GM19468 (cell line): ENCODE measurements around the gene CEP55.
A peak's percentile ranks its signal among the peaks of the same experiment; 100 is the strongest.

Experiments
- ATAC-seq: cut with Tn5 transposase; IDR thresholded peaks from one replicate; pipeline ENCODE4 v1.9.1; 2021; ENCODE audit warnings: mild to moderate bottlenecking, moderate library complexity, moderate number of reproducible peaks; ENCODE audit not compliant: unreplicated experiment; ENCODE audit errors: extremely low read depth

CEP55 gene

GRCh38 chr10:93468461-93469213 lies 27.8 kb upstream of the CEP55 start:
- ATAC-seq, result no peak

- ATAC-seq, result no peak
Observed at GRCh38 chr10:93469454-93469853, 27.0 kb upstream of the CEP55 start.

GRCh38 chr10:93471110-93471651 lies 25.2 kb upstream of the CEP55 start:
- no peak for ATAC-seq

- no peak for ATAC-seq
Observed at GRCh38 chr10:93473161-93473560, 23.3 kb upstream of the CEP55 start.

- ATAC-seq, result no peak
Observed at GRCh38 chr10:93473804-93474472, 22.5 kb upstream of the CEP55 start.

- no peak for ATAC-seq
Observed at GRCh38 chr10:93475227-93475626, 21.2 kb upstream of the CEP55 start.

GRCh38 chr10:93475871-93476270 lies 20.5 kb upstream of the CEP55 start:
- no peak for ATAC-seq

- no peak for ATAC-seq
Observed at GRCh38 chr10:93476756-93477155, 19.7 kb upstream of the CEP55 start.

- no peak for ATAC-seq
Observed at GRCh38 chr10:93478873-93479272, 17.5 kb upstream of the CEP55 start.

- ATAC-seq, result no peak
Observed at GRCh38 chr10:93481637-93482144, 14.7 kb upstream of the CEP55 start.

GRCh38 chr10:93482145-93482834 lies 14.1 kb upstream of the CEP55 start, which contains the start of gene MYOF:
MYOF (minus strand) TSS chr10:93482334; CDS start chr10:93482194, 140 bp downstream.
- ATAC-seq, result no peak

GRCh38 chr10:93485690-93486089 lies 10.7 kb upstream of the CEP55 start:
- ATAC-seq, result no peak

- ATAC-seq, result no peak
Observed at GRCh38 chr10:93488956-93489528, 7.4 kb upstream of the CEP55 start.

GRCh38 chr10:93491602-93492121 lies 4.8 kb upstream of the CEP55 start:
- ATAC-seq, result no peak

- no peak for ATAC-seq
Observed at GRCh38 chr10:93493162-93493561, 3.2 kb upstream of the CEP55 start.

- ATAC-seq, result no peak
Observed at GRCh38 chr10:93494494-93494893, 1.9 kb upstream of the CEP55 start.

GRCh38 chr10:93495654-93496321 lies 624 bp upstream of the CEP55 start:
- ATAC-seq, result no peak

- ATAC-seq, result no peak
Observed at GRCh38 chr10:93498166-93498565, 1.8 kb downstream of the CEP55 start.

- no peak for ATAC-seq
Observed at GRCh38 chr10:93501650-93502049, 5.2 kb downstream of the CEP55 start.

- peak; percentile 88 for ATAC-seq
Observed at GRCh38 chr10:93503075-93503474, 6.7 kb downstream of the CEP55 start.
